Activated naive CD8-positive, alpha-beta T cell treated with anti-CD3 and anti-CD28 coated beads for 36 hours (primary cell): ENCODE results near the gene METTL1. TPM values are rescaled to one million over a fixed set of nuclear protein-coding genes. Genes with fewer than 3 reads are reported as not detected.

ENCODE experiments used
- DNase-seq: peaks from one replicate; pipeline ENCODE4 v3.0.0; 2021
- H3K27ac Mint-ChIP-seq: one replicate; pipeline ENCODE4 v1.8.0; 2022; ENCODE audit warnings: mild to moderate bottlenecking, moderate library complexity, mixed read lengths
- H3K27me3 Mint-ChIP-seq: one replicate; pipeline ENCODE4 v1.8.0; 2022; ENCODE audit warnings: mild to moderate bottlenecking, mixed read lengths
- H3K36me3 Mint-ChIP-seq: one replicate; pipeline ENCODE4 v1.8.0; 2021; ENCODE audit warnings: mild to moderate bottlenecking, mixed read lengths
- H3K4me1 Mint-ChIP-seq: one replicate; pipeline ENCODE4 v1.8.0; 2021; ENCODE audit warnings: mixed read lengths
- H3K4me3 Mint-ChIP-seq: one replicate; pipeline ENCODE4 v1.8.0; 2022; ENCODE audit warnings: mild to moderate bottlenecking, moderate library complexity, mixed read lengths
- H3K9me3 Mint-ChIP-seq: one replicate; pipeline ENCODE4 v1.8.0; 2022; ENCODE audit warnings: mixed read lengths
- total RNA-seq, 2 experiments: library from RNA; stranded (reverse); gene quantifications; one replicate each; pipeline ENCODE4 v1.2.3, GENCODE V29; 2021

METTL1 gene
- total RNA-seq, 2 experiments from 2014 or later = 59.6 to 60.1 TPM

GRCh38 chr12:57766464-57767304 lies 5.2 kb downstream of the METTL1 start, which contains the start of gene CYP27B1:
TSS of gene CYP27B1 (minus strand) at chr12:57767078. CDS start at chr12:57767041, 37 bp downstream.
- Mint-ChIP-seq H3K36me3 (peaks cover 51% of the 10 kb centered on the region), H3K27me3 (peaks cover 5% of the 10 kb centered on the region), H3K9me3 (no peaks in the 10 kb centered on the region), H3K27ac (peak within 1 kb of the TSS; percentile 3), H3K4me3 (peak within 1 kb of the TSS; percentile 89), H3K4me1 (peaks cover 49% of the 10 kb centered on the region)
- DNase-seq = no peak

DNA sequence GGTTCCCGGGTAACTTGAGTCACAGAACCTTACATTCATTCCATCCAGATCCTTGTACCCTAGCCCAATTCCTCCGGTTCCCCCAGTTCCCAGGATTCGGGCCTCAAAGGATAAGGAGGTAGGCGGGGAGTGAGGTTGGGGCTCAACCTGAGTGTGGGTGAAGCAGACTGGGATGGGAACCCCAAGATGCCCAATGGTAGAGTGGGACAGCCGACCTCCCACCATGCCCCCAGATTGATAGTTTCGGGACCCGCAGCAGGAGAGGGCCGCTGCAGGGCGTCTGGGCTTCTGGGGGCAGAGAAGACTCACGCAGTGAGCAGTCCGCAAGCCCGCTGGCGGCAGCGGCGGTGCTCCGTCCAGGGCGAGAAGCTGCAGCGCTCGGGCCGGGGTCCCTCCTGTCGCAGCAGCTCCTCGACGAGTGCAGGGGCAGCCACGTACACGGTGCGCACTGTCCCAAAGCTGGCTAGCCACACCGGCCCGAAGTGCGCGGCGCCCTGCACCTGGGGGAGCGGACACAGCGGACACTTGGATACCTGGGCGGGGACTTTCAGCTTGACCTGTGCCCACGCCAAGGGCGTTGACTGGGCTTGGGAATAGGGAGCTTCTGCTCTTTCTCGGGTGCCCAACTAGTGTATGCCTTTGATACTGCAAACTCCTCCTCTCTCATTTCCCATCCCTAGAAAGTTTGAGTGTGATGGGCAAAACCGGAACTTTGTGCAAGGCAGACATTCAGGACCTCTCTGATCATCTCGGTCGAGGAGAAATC lies 6.0 kb downstream of the METTL1 start:
- Mint-ChIP-seq H3K4me1 (peaks cover 46% of the 10 kb centered on the region), H3K36me3 (peaks cover 54% of the 10 kb centered on the region), H3K27me3 (peaks cover 5% of the 10 kb centered on the region), H3K9me3 (no peaks in the 10 kb centered on the region), H3K4me3 (peak overlapping the region; percentile 89), H3K27ac (peak overlapping the region; percentile 79)
- DNase-seq = no peak

DNA sequence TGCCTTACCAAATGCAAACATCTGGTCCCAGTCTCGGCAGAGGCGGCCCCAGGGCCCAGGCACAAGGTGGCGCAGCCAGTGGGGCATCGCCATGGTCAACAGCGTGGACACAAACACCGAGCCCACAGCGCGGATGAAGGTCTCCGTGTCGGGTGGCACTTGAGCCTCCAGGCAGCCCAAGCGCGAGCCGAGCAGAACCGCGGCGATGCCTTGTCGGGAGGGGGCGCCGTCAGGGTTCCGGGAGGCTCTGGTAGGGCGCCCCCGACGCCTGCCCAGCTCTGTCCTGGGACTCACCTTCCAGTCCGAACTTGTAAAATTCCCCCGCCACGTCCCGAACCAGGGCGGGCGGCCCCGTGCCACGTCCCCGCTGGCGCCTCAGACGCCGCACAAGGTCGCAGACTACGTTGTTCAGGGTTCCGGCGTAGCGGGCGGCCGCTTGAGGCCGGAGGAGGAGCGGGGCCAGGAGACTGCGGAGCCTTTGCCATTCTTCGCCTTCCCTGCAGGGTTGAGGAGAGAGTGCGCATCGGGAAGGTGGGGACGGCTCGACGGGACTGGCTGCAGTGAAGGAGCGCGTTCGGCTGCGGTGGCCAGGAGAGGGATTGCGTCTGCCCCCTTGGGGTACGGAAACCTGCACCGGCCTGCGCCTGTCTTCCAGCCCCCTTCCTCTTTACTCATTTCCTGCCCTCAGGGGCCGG lies 6.8 kb downstream of the METTL1 start:
- peaks cover 42% of the 10 kb centered on the region for H3K4me1 Mint-ChIP-seq
- DNase-seq = peak; percentile 66
- H3K9me3 Mint-ChIP-seq = no peaks in the 10 kb centered on the region
- H3K4me3 Mint-ChIP-seq = peak overlapping the region; percentile 89
- peaks cover 50% of the 10 kb centered on the region for H3K36me3 Mint-ChIP-seq
- H3K27ac Mint-ChIP-seq = peak overlapping the region; percentile 79
- H3K27me3 Mint-ChIP-seq = peaks cover 5% of the 10 kb centered on the region

DNA sequence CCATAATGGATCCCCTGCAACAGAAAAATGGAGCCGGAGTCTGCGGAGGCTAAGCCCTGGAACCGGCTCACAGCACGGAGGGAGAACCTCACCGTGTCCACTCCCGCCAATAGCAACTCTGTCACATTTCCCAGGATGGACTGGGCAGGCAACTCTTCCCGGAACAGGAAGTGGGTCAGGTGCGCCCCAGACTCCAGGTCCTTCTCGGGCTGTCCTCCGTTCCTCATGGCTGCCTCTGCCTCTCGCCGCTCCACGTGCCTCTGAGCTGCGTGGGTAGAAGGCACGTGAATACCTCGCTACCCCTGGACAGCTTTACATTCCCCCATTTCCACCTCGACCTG lies 7.3 kb downstream of the METTL1 start:
- Mint-ChIP-seq H3K4me1 (peaks cover 42% of the 10 kb centered on the region), H3K36me3 (peaks cover 48% of the 10 kb centered on the region), H3K4me3 (peak overlapping the region; percentile 89), H3K27me3 (peaks cover 5% of the 10 kb centered on the region), H3K27ac (peak overlapping the region; percentile 79), H3K9me3 (no peaks in the 10 kb centered on the region)
- DNase-seq = peak; percentile 29

- H3K27ac Mint-ChIP-seq = peak overlapping the region; percentile 51
- H3K4me1 Mint-ChIP-seq = peaks cover 44% of the 10 kb centered on the region
- H3K4me3 Mint-ChIP-seq = peak overlapping the region; percentile 89
- no peaks in the 10 kb centered on the region for H3K9me3 Mint-ChIP-seq
- peaks cover 44% of the 10 kb centered on the region for H3K36me3 Mint-ChIP-seq
- DNase-seq = no peak
- H3K27me3 Mint-ChIP-seq = peaks cover 5% of the 10 kb centered on the region
Observed at GRCh38 chr12:57763881-57764661, 7.8 kb downstream of the METTL1 start.

GRCh38 chr12:57762463-57762862 lies 9.4 kb downstream of the METTL1 start:
- H3K9me3 Mint-ChIP-seq = no peaks in the 10 kb centered on the region
- no peak overlapping the region for H3K4me3 Mint-ChIP-seq
- H3K27me3 Mint-ChIP-seq = peaks cover 5% of the 10 kb centered on the region
- peaks cover 33% of the 10 kb centered on the region for H3K36me3 Mint-ChIP-seq
- DNase-seq = no peak
- no peak overlapping the region for H3K27ac Mint-ChIP-seq
- H3K4me1 Mint-ChIP-seq = peaks cover 43% of the 10 kb centered on the region

DNA sequence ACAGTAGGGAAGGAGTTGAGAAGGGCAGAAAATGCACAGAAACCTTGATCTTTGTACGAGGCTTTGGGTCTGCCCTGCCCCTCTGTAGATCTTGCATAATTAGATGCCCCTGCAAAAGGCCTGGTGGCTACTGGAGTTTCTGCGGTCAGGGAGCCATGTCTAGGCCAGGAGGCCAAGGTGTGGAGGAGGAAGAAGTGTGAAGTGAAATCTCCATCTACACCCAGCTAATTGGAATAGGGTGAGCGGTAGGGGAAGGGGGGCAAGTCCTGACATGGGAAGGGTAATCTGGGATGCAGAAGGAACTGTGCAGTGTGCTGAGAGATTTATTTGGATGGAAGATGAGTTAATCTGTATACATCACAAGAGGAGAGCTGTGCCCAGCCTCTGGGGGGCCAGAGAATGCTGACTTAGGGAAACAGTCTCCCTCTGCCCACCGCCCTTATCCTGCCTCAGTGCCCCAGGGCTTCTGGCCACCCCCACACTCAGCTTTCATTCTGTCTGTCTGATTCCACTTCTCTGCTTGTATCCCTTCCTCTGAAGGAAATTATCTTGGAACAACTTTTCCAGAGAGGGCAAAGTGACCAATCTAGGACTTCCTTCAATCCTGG lies 10.4 kb downstream of the METTL1 start:
- no peak for DNase-seq
- Mint-ChIP-seq H3K4me1 (peaks cover 40% of the 10 kb centered on the region), H3K9me3 (no peaks in the 10 kb centered on the region), H3K27ac (no peak overlapping the region), H3K4me3 (no peak overlapping the region), H3K27me3 (no peaks in the 10 kb centered on the region), H3K36me3 (peaks cover 38% of the 10 kb centered on the region)

- Mint-ChIP-seq H3K27ac (no peak overlapping the region), H3K4me3 (no peak overlapping the region), H3K4me1 (peaks cover 40% of the 10 kb centered on the region), H3K36me3 (peaks cover 38% of the 10 kb centered on the region), H3K9me3 (no peaks in the 10 kb centered on the region), H3K27me3 (no peaks in the 10 kb centered on the region)
- DNase-seq = no peak
Observed at GRCh38 chr12:57760347-57760982, 11.4 kb downstream of the METTL1 start.

DNA sequence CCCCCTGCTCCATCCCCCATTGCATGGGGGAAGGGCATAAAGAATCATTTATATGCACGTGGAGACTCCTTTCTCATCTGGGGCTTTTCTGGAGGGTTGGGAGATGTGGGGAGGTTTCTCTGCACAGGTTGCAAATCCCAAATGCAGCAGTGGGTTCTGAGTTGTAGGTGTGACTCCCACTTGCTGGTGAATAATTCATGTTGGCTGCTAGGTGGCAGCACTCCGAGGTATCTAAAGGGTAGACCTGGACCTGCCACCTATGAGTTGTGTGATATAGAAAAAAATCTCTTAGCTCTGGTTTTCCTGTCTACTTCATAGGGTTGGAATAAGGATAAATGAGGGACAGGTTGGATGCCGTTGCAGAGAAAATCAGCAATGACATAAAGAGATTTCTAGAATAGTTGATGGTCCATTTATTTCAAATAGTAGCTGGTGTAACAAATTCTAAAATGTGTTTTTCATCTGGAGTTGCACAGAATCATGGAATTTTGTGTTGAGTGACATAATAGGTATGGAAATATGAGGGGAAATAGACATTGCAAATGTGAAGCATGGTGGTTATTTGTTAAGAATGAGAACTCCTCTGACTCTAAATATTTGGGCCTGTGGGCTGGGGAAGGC lies 12.4 kb downstream of the METTL1 start:
- Mint-ChIP-seq H3K4me1 (peaks cover 37% of the 10 kb centered on the region), H3K9me3 (no peaks in the 10 kb centered on the region), H3K4me3 (no peak overlapping the region), H3K27ac (no peak overlapping the region), H3K36me3 (peaks cover 34% of the 10 kb centered on the region), H3K27me3 (no peaks in the 10 kb centered on the region)
- peak; percentile 39 for DNase-seq

- H3K4me1 Mint-ChIP-seq = peaks cover 39% of the 10 kb centered on the region
- no peak for DNase-seq
- peaks cover 29% of the 10 kb centered on the region for H3K36me3 Mint-ChIP-seq
- no peaks in the 10 kb centered on the region for H3K27me3 Mint-ChIP-seq
- no peak overlapping the region for H3K27ac Mint-ChIP-seq
- no peak overlapping the region for H3K4me3 Mint-ChIP-seq
- H3K9me3 Mint-ChIP-seq = no peaks in the 10 kb centered on the region
Observed at GRCh38 chr12:57758552-57759359, 13.1 kb downstream of the METTL1 start.

- no peak overlapping the region for H3K4me3 Mint-ChIP-seq
- no peak overlapping the region for H3K27ac Mint-ChIP-seq
- no peak for DNase-seq
- H3K9me3 Mint-ChIP-seq = no peaks in the 10 kb centered on the region
- no peaks in the 10 kb centered on the region for H3K27me3 Mint-ChIP-seq
- peaks cover 39% of the 10 kb centered on the region for H3K4me1 Mint-ChIP-seq
- peaks cover 21% of the 10 kb centered on the region for H3K36me3 Mint-ChIP-seq
Observed at GRCh38 chr12:57757771-57758170, 14.1 kb downstream of the METTL1 start.

GRCh38 chr12:57756406-57757341 lies 15.2 kb downstream of the METTL1 start:
- peaks cover 25% of the 10 kb centered on the region for H3K36me3 Mint-ChIP-seq
- peaks cover 39% of the 10 kb centered on the region for H3K4me1 Mint-ChIP-seq
- H3K4me3 Mint-ChIP-seq = peak overlapping the region; percentile 87
- peak overlapping the region; percentile 51 for H3K27ac Mint-ChIP-seq
- DNase-seq = peak; percentile 78
- no peaks in the 10 kb centered on the region for H3K27me3 Mint-ChIP-seq
- no peaks in the 10 kb centered on the region for H3K9me3 Mint-ChIP-seq
